ENCODE data around the gene ALPG.
A peak's percentile ranks its signal among the peaks of the same experiment; 100 is the strongest.

DNA sequence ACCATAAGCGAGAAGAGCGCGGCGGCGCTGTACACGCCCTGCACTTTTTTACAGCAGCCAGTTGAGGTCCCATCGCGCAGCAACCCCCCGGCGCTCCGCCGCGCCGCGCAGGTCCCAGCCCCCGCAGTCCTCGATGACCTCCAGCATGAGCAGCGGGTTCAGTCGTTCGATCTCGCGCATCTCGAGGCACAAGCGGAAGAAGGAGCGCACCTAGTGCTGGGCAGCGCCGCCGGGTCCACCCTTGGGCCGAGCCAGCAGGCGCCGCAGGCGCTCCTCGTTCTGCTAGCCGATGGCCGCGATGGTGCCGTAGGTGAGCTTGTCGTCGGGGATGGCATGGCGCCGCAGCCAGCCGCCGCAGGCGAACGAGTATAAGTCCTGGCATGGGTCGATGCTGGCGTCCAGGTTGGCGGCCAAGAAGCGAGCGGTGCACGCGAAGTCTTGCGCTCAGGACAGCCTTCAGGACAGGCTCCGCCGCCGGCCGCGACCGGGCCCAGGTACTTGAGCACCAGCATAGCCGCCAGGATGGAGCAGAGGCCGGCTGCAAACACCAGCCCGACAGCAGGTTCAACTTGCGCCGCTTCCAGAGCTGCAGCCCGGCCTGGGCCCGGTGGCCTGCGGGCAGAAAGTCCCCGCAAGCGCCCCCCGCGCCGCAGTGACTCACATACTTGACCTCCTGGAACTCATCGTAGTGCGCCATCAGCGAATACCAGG, 19.7 kb upstream of the ALPG start:
- TF ChIP-seq, protein P1, sequence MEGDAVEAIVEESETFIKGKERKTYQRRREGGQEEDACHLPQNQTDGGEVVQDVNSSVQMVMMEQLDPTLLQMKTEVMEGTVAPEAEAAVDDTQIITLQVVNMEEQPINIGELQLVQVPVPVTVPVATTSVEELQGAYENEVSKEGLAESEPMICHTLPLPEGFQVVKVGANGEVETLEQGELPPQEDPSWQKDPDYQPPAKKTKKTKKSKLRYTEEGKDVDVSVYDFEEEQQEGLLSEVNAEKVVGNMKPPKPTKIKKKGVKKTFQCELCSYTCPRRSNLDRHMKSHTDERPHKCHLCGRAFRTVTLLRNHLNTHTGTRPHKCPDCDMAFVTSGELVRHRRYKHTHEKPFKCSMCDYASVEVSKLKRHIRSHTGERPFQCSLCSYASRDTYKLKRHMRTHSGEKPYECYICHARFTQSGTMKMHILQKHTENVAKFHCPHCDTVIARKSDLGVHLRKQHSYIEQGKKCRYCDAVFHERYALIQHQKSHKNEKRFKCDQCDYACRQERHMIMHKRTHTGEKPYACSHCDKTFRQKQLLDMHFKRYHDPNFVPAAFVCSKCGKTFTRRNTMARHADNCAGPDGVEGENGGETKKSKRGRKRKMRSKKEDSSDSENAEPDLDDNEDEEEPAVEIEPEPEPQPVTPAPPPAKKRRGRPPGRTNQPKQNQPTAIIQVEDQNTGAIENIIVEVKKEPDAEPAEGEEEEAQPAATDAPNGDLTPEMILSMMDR (IDR thresholded peaks at IDR 0.05) = no peak
- peak; percentile 85 for TF ChIP-seq EZH2 (IDR thresholded peaks at IDR 0.05)
